ENCODE results near the gene RARG.
"Not testable (repeated sequence)": the region's sequence is repeated elsewhere in the genome, so short reads cannot be mapped to it uniquely, and the experiment has no call there.

RARG gene

GRCh38 chr12:53180220-53180930, 51.6 kb downstream of the RARG start, which contains the start of the genes CSAD and ZNF740:
CSAD (minus strand) TSS chr12:53180925; CDS start chr12:53173470, 7,455 bp downstream.
ZNF740 (plus strand) TSS chr12:53180722; CDS start chr12:53181984, 1,262 bp downstream.
- ATAC-seq, result peak; percentile 98

GRCh38 chr12:53179687-53180219, 52.3 kb downstream of the RARG start:
- TF ChIP-seq CSRNP3 (CRISPR knock-in tag; IDR thresholded peaks at IDR 0.05) (no peak), ZFP3 (CRISPR knock-in tag; IDR thresholded peaks at IDR 0.05) (no peak)
- TF ChIP-seq, protein P1, sequence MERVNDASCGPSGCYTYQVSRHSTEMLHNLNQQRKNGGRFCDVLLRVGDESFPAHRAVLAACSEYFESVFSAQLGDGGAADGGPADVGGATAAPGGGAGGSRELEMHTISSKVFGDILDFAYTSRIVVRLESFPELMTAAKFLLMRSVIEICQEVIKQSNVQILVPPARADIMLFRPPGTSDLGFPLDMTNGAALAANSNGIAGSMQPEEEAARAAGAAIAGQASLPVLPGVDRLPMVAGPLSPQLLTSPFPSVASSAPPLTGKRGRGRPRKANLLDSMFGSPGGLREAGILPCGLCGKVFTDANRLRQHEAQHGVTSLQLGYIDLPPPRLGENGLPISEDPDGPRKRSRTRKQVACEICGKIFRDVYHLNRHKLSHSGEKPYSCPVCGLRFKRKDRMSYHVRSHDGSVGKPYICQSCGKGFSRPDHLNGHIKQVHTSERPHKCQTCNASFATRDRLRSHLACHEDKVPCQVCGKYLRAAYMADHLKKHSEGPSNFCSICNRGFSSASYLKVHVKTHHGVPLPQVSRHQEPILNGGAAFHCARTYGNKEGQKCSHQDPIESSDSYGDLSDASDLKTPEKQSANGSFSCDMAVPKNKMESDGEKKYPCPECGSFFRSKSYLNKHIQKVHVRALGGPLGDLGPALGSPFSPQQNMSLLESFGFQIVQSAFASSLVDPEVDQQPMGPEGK (CRISPR knock-in tag; IDR thresholded peaks at IDR 0.05; ENCODE audit: borderline replicate concordance), result no peak
- ATAC-seq, result peak; percentile 33

More at GRCh38 chr12:53180220-53180930, 51.6 kb downstream of the RARG start, which contains the start of the genes CSAD and ZNF740:
- TF ChIP-seq RARB (CRISPR knock-in tag; IDR thresholded peaks at IDR 0.05) (no peak), ZNF70 (CRISPR knock-in tag; IDR thresholded peaks at IDR 0.05) (peak; percentile 39; the same call in 1 of the 2 replicates), ZNF8 (CRISPR knock-in tag; IDR thresholded peaks at IDR 0.05) (no peak), PPARA (CRISPR knock-in tag; IDR thresholded peaks at IDR 0.05; ENCODE audit: borderline replicate concordance) (no peak), ZNF565 (CRISPR knock-in tag; conservative IDR thresholded peaks at IDR 0.05; ENCODE audit: low read depth) (no peak), ZFP3 (CRISPR knock-in tag; IDR thresholded peaks at IDR 0.05) (no peak; the same call in 1 of the 2 replicates), CSDC2 (CRISPR knock-in tag; IDR thresholded peaks at IDR 0.05) (peak; percentile 13; the same call in 1 of the 2 replicates), ARNTL (CRISPR knock-in tag; IDR thresholded peaks at IDR 0.05; ENCODE audit: borderline replicate concordance, low read depth) (no peak), GLIS3 (CRISPR knock-in tag; IDR thresholded peaks at IDR 0.05) (peak; percentile 29; the same call in 1 of the 2 replicates), ISL1 (CRISPR knock-in tag; IDR thresholded peaks at IDR 0.05) (no peak), CREB5 (CRISPR knock-in tag; IDR thresholded peaks at IDR 0.05; ENCODE audit: low read depth) (no peak), BACH2 (CRISPR knock-in tag; IDR thresholded peaks at IDR 0.05; ENCODE audit: borderline replicate concordance) (no peak), ESRRG (CRISPR knock-in tag; IDR thresholded peaks at IDR 0.05) (no peak), SNAI2 (CRISPR knock-in tag; IDR thresholded peaks at IDR 0.05) (no peak), ZFP30 (CRISPR knock-in tag; IDR thresholded peaks at IDR 0.05) (no peak)
- TF ChIP-seq, protein P2, sequence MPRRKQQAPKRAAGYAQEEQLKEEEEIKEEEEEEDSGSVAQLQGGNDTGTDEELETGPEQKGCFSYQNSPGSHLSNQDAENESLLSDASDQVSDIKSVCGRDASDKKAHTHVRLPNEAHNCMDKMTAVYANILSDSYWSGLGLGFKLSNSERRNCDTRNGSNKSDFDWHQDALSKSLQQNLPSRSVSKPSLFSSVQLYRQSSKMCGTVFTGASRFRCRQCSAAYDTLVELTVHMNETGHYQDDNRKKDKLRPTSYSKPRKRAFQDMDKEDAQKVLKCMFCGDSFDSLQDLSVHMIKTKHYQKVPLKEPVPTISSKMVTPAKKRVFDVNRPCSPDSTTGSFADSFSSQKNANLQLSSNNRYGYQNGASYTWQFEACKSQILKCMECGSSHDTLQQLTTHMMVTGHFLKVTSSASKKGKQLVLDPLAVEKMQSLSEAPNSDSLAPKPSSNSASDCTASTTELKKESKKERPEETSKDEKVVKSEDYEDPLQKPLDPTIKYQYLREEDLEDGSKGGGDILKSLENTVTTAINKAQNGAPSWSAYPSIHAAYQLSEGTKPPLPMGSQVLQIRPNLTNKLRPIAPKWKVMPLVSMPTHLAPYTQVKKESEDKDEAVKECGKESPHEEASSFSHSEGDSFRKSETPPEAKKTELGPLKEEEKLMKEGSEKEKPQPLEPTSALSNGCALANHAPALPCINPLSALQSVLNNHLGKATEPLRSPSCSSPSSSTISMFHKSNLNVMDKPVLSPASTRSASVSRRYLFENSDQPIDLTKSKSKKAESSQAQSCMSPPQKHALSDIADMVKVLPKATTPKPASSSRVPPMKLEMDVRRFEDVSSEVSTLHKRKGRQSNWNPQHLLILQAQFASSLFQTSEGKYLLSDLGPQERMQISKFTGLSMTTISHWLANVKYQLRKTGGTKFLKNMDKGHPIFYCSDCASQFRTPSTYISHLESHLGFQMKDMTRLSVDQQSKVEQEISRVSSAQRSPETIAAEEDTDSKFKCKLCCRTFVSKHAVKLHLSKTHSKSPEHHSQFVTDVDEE (CRISPR knock-in tag; IDR thresholded peaks at IDR 0.05), result no peak
- TF ChIP-seq, protein P1 (CRISPR knock-in tag; IDR thresholded peaks at IDR 0.05; ENCODE audit: borderline replicate concordance), result no peak; the same call in 1 of the 2 replicates

DNA sequence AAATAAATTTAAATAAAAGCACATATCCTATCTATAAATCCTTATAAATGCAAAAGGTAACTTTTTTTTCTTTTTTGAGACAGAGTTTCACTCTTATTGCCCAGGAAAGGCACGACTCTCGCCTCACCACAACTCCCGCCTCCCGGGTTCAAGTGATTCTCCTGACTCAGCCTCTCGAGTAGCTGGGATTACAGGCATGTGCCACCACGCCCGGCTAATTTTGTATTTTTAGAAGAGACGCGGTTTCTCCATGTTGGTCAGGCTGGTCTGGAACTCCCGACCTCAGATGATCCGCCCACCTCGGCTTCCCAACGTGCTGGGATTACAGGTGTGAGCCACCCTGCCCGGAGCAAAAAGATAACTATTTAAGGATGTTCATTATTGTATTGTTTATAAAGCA, 53.2 kb downstream of the RARG start:
- not testable (repeated sequence) for ATAC-seq

DNA sequence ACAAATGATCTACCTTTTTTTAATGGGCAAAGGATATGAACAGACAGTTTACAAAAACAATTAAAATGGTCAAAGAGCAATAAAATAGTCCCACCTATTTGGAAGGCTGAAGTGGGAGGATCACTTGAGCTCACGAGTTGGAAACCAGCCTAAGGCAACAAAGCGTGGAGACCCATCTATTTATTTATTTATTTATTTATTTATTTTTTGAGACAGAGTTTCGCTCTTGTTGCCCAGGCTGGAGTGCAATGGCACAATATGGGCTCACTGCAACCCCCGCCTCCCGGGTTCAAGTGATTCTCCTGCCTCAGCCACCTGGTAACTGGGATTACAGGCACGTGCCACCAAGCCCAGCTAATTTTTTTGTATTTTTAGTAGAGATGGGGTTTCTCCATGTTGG, 54.6 kb downstream of the RARG start:
- ATAC-seq, result not testable (repeated sequence)

Data from SK-N-SH treated with all-trans-retinoic acid at 6 μM for 48 hours (cell line).